Measurements from ENCODE around the gene NTF4.
"Not testable (repeated sequence)": the region's sequence is repeated elsewhere in the genome, so short reads cannot be mapped to it uniquely, and the experiment has no call there.

Gene NTF4

GRCh38 chr19:49056101-49056901, 8.3 kb downstream of the NTF4 start:
- no peak for FAIRE-seq

- FAIRE-seq: not testable (repeated sequence)
Measured at GRCh38 chr19:49050376-49051033, 14.1 kb downstream of the NTF4 start.

- FAIRE-seq: not testable (repeated sequence)
Measured at GRCh38 chr19:49049834-49050233, 14.8 kb downstream of the NTF4 start.

- not testable (repeated sequence) for FAIRE-seq
Measured at GRCh38 chr19:49049011-49049410, 15.6 kb downstream of the NTF4 start, which contains the start of gene CGB8. TSS of gene CGB8 (minus strand) at chr19:49049111. CDS start at chr19:49048739, 372 bp downstream.

GRCh38 chr19:49043548-49043947, 21.1 kb downstream of the NTF4 start, which contains the start of gene CGB5:
TSS of gene CGB5 (plus strand) at chr19:49043848. CDS start at chr19:49044210, 362 bp downstream.
- not testable (repeated sequence) for FAIRE-seq

DNA sequence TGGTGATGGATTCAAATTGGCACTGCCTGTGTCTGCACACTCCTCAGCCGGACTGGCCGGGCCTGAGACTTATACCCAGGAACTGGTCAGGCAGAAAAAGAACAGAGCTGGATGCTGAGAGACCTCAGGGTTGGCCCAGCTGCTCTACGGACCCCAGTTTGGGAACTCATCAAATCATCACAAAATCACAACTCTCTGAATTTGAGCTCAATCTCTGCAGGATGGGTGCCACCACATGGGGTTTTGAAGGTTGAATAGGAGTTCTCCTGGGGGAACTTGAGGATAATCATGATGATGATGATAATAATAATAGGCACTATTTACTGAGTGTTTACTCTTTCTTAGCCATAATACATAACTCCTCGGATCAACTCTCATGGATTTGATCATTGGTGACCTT, 22.0 kb downstream of the NTF4 start:
- FAIRE-seq: not testable (repeated sequence)

DNA sequence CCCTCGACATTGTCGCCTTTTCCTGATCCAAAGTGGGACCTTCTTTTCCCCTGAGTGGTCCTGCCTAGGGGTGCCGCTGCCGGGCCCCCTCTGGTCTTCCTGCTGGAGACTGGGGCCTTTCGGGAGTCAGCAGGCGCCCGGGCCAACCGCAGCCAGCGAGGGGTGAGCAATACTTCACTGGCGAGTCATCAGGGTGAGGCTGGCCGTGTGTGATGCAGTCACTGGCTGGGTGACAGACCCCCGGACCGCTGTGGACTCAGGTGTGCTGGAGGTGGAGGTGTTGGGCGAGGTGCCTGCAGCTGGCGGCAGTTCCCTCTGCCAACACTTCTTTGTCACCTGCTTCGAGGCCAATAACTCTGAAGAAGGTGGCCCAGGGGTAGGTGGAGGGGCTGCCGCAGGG, 22.4 kb downstream of the NTF4 start:
- FAIRE-seq: no peak

- FAIRE-seq: not testable (repeated sequence)
Measured at GRCh38 chr19:49039736-49040135, 24.9 kb downstream of the NTF4 start.

DNA sequence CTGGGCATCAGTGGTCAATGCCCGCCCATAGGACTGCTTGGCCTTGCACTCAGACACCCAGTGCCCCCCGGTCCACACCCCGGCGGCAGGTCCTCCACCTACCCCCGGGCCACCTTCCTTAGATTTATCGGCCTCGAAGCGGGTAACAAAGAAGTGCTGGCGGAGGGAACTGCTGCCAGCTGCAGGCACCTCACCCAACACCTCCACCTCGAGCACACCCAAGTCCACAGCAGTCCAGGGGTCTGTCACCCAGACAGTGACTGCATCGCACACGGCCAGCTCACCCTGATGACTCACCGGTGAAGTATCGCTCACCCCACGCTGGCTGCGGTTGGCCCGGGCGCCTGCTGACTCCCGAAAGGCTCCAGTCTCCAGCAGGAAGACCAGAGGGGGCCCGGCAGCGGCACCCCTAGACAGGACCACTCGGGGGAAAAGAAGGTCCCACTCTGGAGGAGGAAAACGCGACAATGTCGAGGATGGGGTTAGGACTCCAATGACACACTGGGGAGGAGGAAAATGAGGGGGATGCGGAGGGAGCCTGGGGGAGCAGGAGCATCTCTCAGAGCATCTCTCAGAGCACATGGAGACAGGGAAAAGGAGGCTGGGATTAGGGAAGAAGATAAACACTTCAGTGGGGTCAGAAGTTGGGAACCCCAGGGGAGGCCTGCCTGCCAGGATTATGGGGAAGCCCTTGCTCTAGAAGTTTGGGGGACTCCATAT, 25.9 kb downstream of the NTF4 start:
- not testable (repeated sequence) for FAIRE-seq

GRCh38 chr19:49038111-49038510, 26.5 kb downstream of the NTF4 start:
- FAIRE-seq: not testable (repeated sequence)

GRCh38 chr19:49036815-49037214, 27.8 kb downstream of the NTF4 start, which contains the start of gene CGB1:
TSS of gene CGB1 (minus strand) at chr19:49036895. CDS start at chr19:49036711, 184 bp downstream.
- FAIRE-seq: not testable (repeated sequence)

- not testable (repeated sequence) for FAIRE-seq
Measured at GRCh38 chr19:49031642-49032301, 32.8 kb downstream of the NTF4 start, which contains the start of gene CGB2. TSS of gene CGB2 (plus strand) at chr19:49031890. CDS start at chr19:49032096, 206 bp downstream.

DNA sequence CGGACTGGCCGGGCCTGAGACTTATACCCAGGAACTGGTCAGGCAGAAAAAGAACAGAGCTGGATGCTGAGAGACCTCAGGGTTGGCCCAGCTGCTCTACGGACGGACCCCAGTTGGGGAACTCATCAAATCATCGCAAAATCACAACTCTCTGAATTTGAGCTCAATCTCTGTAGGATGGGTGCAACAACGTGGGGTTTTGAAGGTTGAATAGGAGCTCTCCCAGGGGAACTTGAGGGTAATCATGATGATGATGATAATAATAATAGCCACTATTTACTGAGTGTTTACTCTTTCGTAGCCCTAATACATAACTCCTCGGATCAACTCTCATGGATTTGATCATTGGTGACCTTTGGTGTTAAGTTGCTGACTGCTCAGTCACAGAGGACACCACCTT, 34.3 kb downstream of the NTF4 start:
- not testable (repeated sequence) for FAIRE-seq

- FAIRE-seq: not testable (repeated sequence)
Measured at GRCh38 chr19:49029749-49030148, 34.9 kb downstream of the NTF4 start.

GRCh38 chr19:49028686-49029085, 35.9 kb downstream of the NTF4 start:
- not testable (repeated sequence) for FAIRE-seq

- not testable (repeated sequence) for FAIRE-seq
Measured at GRCh38 chr19:49025599-49025998, 39.0 kb downstream of the NTF4 start.

GRCh38 chr19:49025088-49025487, 39.5 kb downstream of the NTF4 start:
- FAIRE-seq: not testable (repeated sequence)

DNA sequence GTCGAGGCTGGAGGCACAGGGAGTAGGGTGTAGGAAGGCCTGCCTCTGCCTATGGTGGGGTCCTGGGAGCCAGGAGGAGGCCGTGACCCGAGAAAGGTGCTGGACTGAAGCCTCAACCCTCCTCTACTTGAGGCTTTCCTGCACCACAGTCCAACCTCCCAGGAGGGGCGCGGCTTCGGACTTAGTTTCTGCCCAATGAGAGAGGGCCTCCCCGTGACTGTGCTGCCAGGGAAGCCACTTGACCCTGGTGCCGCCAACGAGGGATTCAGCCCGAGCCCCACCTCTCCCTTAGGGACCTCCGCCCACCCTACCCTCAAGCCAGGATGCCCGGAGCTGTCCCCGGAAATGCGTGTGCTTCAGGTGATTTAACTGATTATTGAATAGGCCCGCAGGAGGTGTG, 40.4 kb downstream of the NTF4 start, which contains the start of gene CGB3:
Gene CGB3 (minus strand): TSS at position 101 of the 400 bp plus-strand sequence. CDS start 362 bp downstream, outside the sequence.
- not testable (repeated sequence) for FAIRE-seq

DNA sequence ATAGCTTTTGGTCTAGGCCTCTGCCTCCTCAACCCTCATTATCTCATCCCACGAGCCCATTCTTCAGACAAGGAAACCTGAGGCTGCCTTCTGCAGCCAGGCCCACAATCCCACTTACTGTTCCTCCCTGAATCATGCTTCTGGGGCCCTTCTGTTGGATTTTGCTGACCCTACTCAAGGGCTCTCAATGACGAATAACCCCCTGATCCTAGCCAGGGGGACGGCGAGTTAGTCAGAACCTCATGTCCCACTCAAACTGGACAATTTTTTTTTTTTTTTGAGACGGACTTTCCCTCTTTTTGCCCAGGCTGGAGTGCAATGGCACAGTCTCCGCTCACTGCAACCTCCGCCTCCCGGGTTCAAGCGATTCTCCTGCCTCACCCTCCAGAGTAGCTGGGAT, 42.5 kb downstream of the NTF4 start:
- no peak for FAIRE-seq

DNA sequence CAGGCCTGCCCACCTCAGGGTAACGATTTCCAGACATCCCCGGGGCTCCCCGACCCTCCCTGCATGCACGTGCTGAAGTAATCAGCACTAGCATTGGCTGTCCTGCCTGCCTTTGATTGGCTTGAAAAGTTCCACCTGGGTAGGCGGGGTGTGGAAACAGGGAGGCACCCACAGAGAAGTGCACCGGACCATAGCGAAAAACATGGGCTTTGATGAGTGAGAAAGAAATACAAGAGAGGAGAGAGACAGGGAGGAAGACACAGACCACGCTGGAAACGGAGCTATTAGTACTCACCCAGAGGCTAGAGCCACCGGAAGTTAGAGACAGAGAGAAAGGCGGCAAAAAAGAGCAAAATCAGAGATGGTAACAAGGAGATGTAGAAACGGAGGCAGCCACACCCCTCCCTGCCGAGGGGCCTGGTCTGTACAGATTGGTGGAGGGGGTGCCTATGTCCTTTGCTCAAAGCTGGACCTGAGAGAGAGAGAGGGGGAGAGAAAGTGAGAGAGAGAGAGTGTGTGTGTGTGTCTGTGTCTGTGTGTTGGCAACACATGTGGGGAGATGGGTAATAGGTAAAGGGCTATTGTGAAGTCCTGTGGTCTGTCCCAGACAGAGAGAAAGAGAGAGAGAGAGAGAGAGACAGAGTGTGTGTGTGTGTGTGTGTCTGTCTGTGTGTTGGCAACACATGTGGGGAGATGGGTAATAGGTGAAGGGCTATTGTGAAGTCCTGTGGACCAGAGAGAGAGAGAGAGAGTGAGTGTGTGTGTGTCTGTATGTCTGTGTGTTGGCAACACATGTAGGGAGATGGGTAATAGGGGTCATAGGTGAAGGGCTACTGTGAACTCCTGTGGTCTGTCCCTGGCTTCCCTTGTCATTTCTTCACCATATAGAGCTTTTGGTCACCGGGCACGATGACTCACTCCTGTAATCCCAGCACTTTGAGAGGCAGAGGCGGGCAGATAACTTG, 43.4 kb downstream of the NTF4 start:
- FAIRE-seq: no peak

GRCh38 chr19:49020342-49020741, 44.3 kb downstream of the NTF4 start:
- no peak for FAIRE-seq
